Measurements from ENCODE around the gene UNC50. TPM values are rescaled to one million over a fixed set of nuclear protein-coding genes. Genes with fewer than 3 reads are reported as not detected.

UNC50 gene
- total RNA-seq, 2 donors from 2014 or later, result 30.9 to 53.7 TPM

DNA sequence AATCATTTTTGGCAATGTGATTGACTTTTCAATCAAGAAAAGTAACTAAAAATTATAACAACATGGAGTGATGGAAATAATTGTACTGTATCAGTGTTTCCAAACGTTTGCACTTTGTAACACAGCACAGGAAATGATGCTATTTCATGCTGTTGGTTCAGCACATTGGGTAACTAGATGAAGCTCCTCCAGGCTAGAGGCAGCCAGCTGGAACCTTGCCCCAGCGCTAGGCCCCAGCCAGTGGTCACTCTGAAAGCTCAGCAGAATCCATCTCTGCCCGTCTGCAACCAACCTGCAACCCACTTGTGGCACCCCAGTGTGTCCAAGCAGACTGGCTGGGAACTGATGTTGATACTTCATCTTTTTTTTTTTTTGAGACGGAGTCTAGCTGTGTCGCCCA is 15.3 kb downstream of the UNC50 start:
- Histone ChIP-seq H3K4me3 (no peak overlapping the region), H3K27ac (no peak overlapping the region), H3K27me3 (no peaks in the 10 kb centered on the region), H3K4me1 (no peaks in the 10 kb centered on the region), H3K36me3 (replicated peaks in 1 of 2; ENCODE audit: insufficient read depth in 1 of 2, low read depth in 2 of 2) (peaks cover 5 to 12% of the 10 kb centered on the region in 2 donors), H3K9me3 (no peaks in the 10 kb centered on the region)
- ATAC-seq, result peak; percentile 12
- intact Hi-C loops (cut with DNase I), result no loop called here
- no peak for TF ChIP-seq CTCF (IDR thresholded peaks at IDR 0.05)
- TF ChIP-seq POLR2A (IDR thresholded peaks at IDR 0.05), result no peak
- 79% methylated on average over 5 of the region's 5 CpGs for WGBS, 2 donors
- DNase-seq, result peak in 3 of 4 donors; percentile 33 to 45 (median 39)

- intact Hi-C loops (cut with DNase I), result no loop called here
- Histone ChIP-seq H3K4me3 (no peak overlapping the region), H3K27me3 (no peaks in the 10 kb centered on the region), H3K4me1 (no peaks in the 10 kb centered on the region), H3K27ac (no peak overlapping the region), H3K9me3 (no peaks in the 10 kb centered on the region), H3K36me3 (replicated peaks in 1 of 2; ENCODE audit: insufficient read depth in 1 of 2, low read depth in 2 of 2) (peaks cover 14 to 34% of the 10 kb centered on the region in 2 donors)
- TF ChIP-seq CTCF (IDR thresholded peaks at IDR 0.05) (no peak), POLR2A (IDR thresholded peaks at IDR 0.05) (no peak)
- ATAC-seq (no peak), DNase-seq (no peak)
- 92% methylated on average over 3 of the region's 3 CpGs for WGBS, 2 donors
These were observed 24.0 kb downstream of the UNC50 start for GRCh38 chr2:98632351-98632750.

DNA sequence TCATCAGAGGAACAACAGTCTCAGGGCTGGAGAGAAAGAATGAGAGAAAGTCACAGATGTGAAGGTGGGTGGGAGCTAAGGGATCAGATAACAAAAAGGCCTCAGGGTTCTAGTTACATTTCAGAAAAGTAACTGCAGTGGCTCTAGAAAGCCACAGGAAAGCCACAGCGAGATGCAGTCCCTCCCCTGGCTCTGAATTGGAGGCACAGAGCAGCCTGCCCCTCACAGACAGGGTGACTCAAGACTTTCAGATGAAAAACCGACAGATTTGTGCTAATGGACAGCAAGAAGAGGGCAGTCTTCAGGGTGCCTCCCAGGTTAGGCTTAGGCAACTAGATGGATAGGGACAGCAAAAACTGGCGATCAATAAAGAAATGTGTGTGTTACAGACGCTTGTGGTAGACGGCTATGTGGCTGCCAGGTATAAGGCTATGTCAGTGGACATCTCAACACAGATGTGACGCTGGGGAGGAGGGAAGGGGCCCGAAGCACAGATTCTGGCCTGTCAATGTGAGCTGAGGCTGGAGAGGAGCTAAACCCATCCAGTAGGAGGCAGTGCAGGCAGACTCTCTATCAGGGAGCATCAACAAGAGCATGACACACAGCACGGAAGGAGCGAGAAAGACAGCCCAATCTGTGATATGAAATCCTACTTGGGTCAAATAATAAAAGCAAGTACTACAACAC is 26.2 kb downstream of the UNC50 start:
- ATAC-seq (no peak), DNase-seq (no peak)
- WGBS, 2 donors, result 85% methylated on average over 9 of the region's 9 CpGs
- Histone ChIP-seq H3K4me1 (no peaks in the 10 kb centered on the region), H3K9me3 (no peaks in the 10 kb centered on the region), H3K27me3 (no peaks in the 10 kb centered on the region), H3K4me3 (no peak overlapping the region), H3K36me3 (replicated peaks in 1 of 2; ENCODE audit: insufficient read depth in 1 of 2, low read depth in 2 of 2) (peaks cover 4 to 47% of the 10 kb centered on the region in 2 donors), H3K27ac (no peak overlapping the region)
- TF ChIP-seq CTCF (IDR thresholded peaks at IDR 0.05) (peak in 1 of 7 experiments; percentile 4), POLR2A (IDR thresholded peaks at IDR 0.05) (no peak)
- intact Hi-C loops (cut with DNase I), result no loop called here

GRCh38 chr2:98637401-98638147 is 29.2 kb downstream of the UNC50 start:
- no peaks in the 10 kb centered on the region for H3K27me3 ChIP-seq
- H3K27ac ChIP-seq, result no peak overlapping the region
- H3K4me3 ChIP-seq, result no peak overlapping the region
- H3K36me3 ChIP-seq (replicated peaks in 1 of 2; ENCODE audit: insufficient read depth in 1 of 2, low read depth in 2 of 2), result peaks cover 4 to 39% of the 10 kb centered on the region in 2 donors
- TF ChIP-seq POLR2A (IDR thresholded peaks at IDR 0.05), result no peak
- TF ChIP-seq CTCF (IDR thresholded peaks at IDR 0.05), result no peak
- WGBS, 2 donors, result 78 to 85% methylated on average over 10 of the region's 10 CpGs
- DNase-seq (no peak), ATAC-seq (no peak)
- intact Hi-C loops (cut with DNase I), result no loop called here
- no peaks in the 10 kb centered on the region for H3K9me3 ChIP-seq
- no peaks in the 10 kb centered on the region for H3K4me1 ChIP-seq

Data from body of pancreas (tissue), 4 donors.